Panc1 (cell line): ENCODE measurements around the gene AHI1. TPM values are rescaled to one million over a fixed set of nuclear protein-coding genes. Genes with fewer than 3 reads are reported as not detected.

Experiments used
- ATAC-seq: fragments of 200-7000 bp; cut with Tn5 transposase; 2 replicates; pipeline ENCODE4 v1.9.1; 2020; ENCODE audit warnings: mild to moderate bottlenecking, moderate library complexity
- BruUV-seq: library from RNA; stranded (reverse); fragments of 400-500 nt; replicated peaks from 2 replicates; lab custom pipeline; 2021; lab: Mats Ljungman, UMichigan
- CTCF ChIA-PET: fragments of 300-600 bp; sonication (Branson Sonifier 250); formaldehyde crosslinking; loops from one replicate; lab custom pipeline; 2022; ENCODE audit warnings: antibody characterized with exemption; lab: Charles Lee
- POLR2A ChIA-PET: fragments of 300-600 bp; sonication (Branson Sonifier 250); formaldehyde crosslinking; loops from one replicate; lab custom pipeline; 2022; ENCODE audit warnings: antibody characterized with exemption; lab: Charles Lee
- DNase-seq: peaks from one replicate; pipeline ENCODE4 v3.0.0-alpha.2; 2010; ENCODE audit warnings: low read depth, low spot score
- H3K27ac ChIP-seq: 2 replicates; pipeline ENCODE4 v1.5.1; 2011; ENCODE audit warnings: mild to moderate bottlenecking, low read length, inconsistent platforms
- H3K27me3 ChIP-seq: fragments of 200-500 bp; sonication (Bioruptor generic); 2 replicates; pipeline ENCODE4 v1.6.0; 2014; ENCODE audit warnings: low read length, inconsistent platforms; ENCODE audit not compliant: control insufficient read depth, insufficient read depth
- H3K36me3 ChIP-seq: fragments of 200-500 bp; sonication (Bioruptor generic); 2 replicates; pipeline ENCODE4 v1.5.1; 2014; ENCODE audit warnings: inconsistent platforms, mild to moderate bottlenecking, low read length, moderate library complexity; ENCODE audit not compliant: control insufficient read depth, insufficient read depth
- H3K4me1 ChIP-seq: 2 replicates; pipeline ENCODE4 v1.5.1; 2011; ENCODE audit warnings: inconsistent platforms, mild to moderate bottlenecking, low read length, moderate library complexity; ENCODE audit not compliant: control insufficient read depth, insufficient read depth
- H3K4me3 ChIP-seq, 2 experiments: 2 replicates each; pipeline ENCODE4 v1.5.1; 2011 to 2012; ENCODE audit warnings: low read depth in 2 of 2, low read length in 2 of 2, mild to moderate bottlenecking in 2 of 2, inconsistent platforms in 1 of 2, moderate library complexity in 1 of 2
- H3K9me3 ChIP-seq: fragments of 200-500 bp; sonication (Bioruptor generic); 2 replicates; pipeline ENCODE4 v1.5.1; 2014; ENCODE audit warnings: low read depth, mild to moderate bottlenecking, inconsistent platforms, low read length, moderate library complexity; ENCODE audit not compliant: control insufficient read depth, insufficient read depth
- CTCF ChIP-seq: fragments of 450-650 bp; IDR thresholded peaks from 2 replicates; pipeline ENCODE4 v1.5.1; 2017; ENCODE audit warnings: mild to moderate bottlenecking
- POLR2AphosphoS5 ChIP-seq: IDR thresholded peaks from 2 replicates; pipeline ENCODE4 v1.6.1; 2012; ENCODE audit warnings: mild to moderate bottlenecking, low read depth, low read length, moderate library complexity
- REST ChIP-seq, 2 experiments: IDR thresholded peaks; 2 replicates each; pipeline ENCODE4 v1.6.1; 2011 to 2012; ENCODE audit warnings: low read depth in 2 of 2, control low read depth in 1 of 2, low read length in 1 of 2, mild to moderate bottlenecking in 1 of 2, moderate library complexity in 1 of 2; ENCODE audit not compliant: insufficient read depth in 1 of 2
- SIN3A ChIP-seq: IDR thresholded peaks from 2 replicates; pipeline ENCODE4 v1.6.1; 2012; ENCODE audit warnings: low read depth, mild to moderate bottlenecking, low read length, moderate library complexity, borderline replicate concordance; ENCODE audit not compliant: insufficient read depth
- TCF7L2 ChIP-seq: IDR thresholded peaks from 2 replicates; pipeline ENCODE4 v1.6.1; 2011; ENCODE audit warnings: mild to moderate bottlenecking, low read depth, low read length, inconsistent platforms
- in situ Hi-C: cut with HindIII; loops from 2 replicates; pipeline ENCODE4 v1.10.0; 2016; ENCODE audit warnings: low sequenced_read_pairs, low pct_unique_long_range_greater_than_20kb
- intact Hi-C: fragments of 100-400 bp; cut with micrococcal nuclease; formaldehyde crosslinking; loops from one replicate; pipeline ENCODE4 v1.10.0; 2022; ENCODE audit not compliant: unreplicated experiment
- total RNA-seq: library from RNA; stranded (reverse); gene quantifications from one replicate; pipeline ENCODE4 v1.2.1, GENCODE V29; 2021; ENCODE audit not compliant: unreplicated experiment

The AHI1 gene
- total RNA-seq, 1 experiment from 2014 or later, result 22.3 TPM

- POLR2A ChIA-PET, result no interaction called here
- Histone ChIP-seq H3K27ac (no peak overlapping the region), H3K27me3 (no peaks in the 10 kb centered on the region), H3K36me3 (no peaks in the 10 kb centered on the region), H3K4me3 (no peak overlapping the region), H3K9me3 (no peaks in the 10 kb centered on the region), H3K4me1 (no peaks in the 10 kb centered on the region)
- TF ChIP-seq TCF7L2 (no peak), CTCF (no peak), POLR2AphosphoS5 (no peak), SIN3A (no peak)
- DNase-seq (no peak), ATAC-seq (no peak)
- intact Hi-C loops (no loop called here), in situ Hi-C loops (no loop called here)
- CTCF ChIA-PET, result interaction anchor here (1.0 kb wide), 1 partner anchor 137 kb away, joined by 3 read pairs; no protein-coding TSS in a partner anchor
- BruUV-seq, result no TSS peak
Measured at GRCh38 chr6:135282395-135282794, 215.1 kb downstream of the AHI1 start.

- no peaks in the 10 kb centered on the region for H3K4me1 ChIP-seq
- ChIA-PET CTCF (interaction anchor here (1.0 kb wide), 1 partner anchor 137 kb away, joined by 3 read pairs; no protein-coding TSS in a partner anchor), POLR2A (interaction anchor here (0.5 kb wide), 1 partner anchor 45 kb away, joined by 10 read pairs; no protein-coding TSS in a partner anchor)
- no peak for DNase-seq
- no peak for TF ChIP-seq POLR2AphosphoS5
- TF ChIP-seq TCF7L2, result no peak
- no peak for TF ChIP-seq REST (IDR thresholded peaks at IDR 0.05; ENCODE audit: insufficient read depth in 1 of 2, low read depth in 2 of 2, low read length in 1 of 2)
- no peak for TF ChIP-seq CTCF
- no peak for TF ChIP-seq SIN3A
- no peaks in the 10 kb centered on the region for H3K9me3 ChIP-seq
- no peaks in the 10 kb centered on the region for H3K27me3 ChIP-seq
- intact Hi-C loops, result no loop called here
- in situ Hi-C loops, result no loop called here
- no TSS peak for BruUV-seq
- no peak overlapping the region for H3K27ac ChIP-seq
- no peak for ATAC-seq
- H3K4me3 ChIP-seq, result no peak overlapping the region
- H3K36me3 ChIP-seq, result no peaks in the 10 kb centered on the region
Measured at GRCh38 chr6:135281964-135282363, 215.6 kb downstream of the AHI1 start.
